ENCODE data around the gene P2RY4.
"Not testable (repeated sequence)": the region's sequence is repeated elsewhere in the genome, so short reads cannot be mapped to it uniquely, and the experiment has no call there.

The P2RY4 gene

GRCh38 chrX:70255452-70255851, 4.6 kb downstream of the P2RY4 start:
- no peak for DNase-seq (ENCODE audit: low read depth, low spot score)
- H3K4me3 ChIP-seq (ENCODE audit: insufficient read length, low read depth): no peak overlapping the region
- no peak for TF ChIP-seq YY1 (IDR thresholded peaks at IDR 0.05; ENCODE audit: insufficient read depth, insufficient read length)
- no peaks in the 10 kb centered on the region for H3K27me3 ChIP-seq (ENCODE audit: insufficient read depth, insufficient read length)
- no peaks in the 10 kb centered on the region for H3K36me3 ChIP-seq (ENCODE audit: insufficient read depth, insufficient read length, low read length)
- no peak overlapping the region for H3K9ac ChIP-seq (ENCODE audit: insufficient read length, low read depth)
- H3K9me3 ChIP-seq (ENCODE audit: insufficient read depth, low read length): no peaks in the 10 kb centered on the region
- H3K4me1 ChIP-seq (ENCODE audit: insufficient read depth, insufficient read length): no peaks in the 10 kb centered on the region

GRCh38 chrX:70254909-70255308, 5.1 kb downstream of the P2RY4 start:
- Histone ChIP-seq H3K4me3 (ENCODE audit: insufficient read length, low read depth) (no peak overlapping the region), H3K4me1 (ENCODE audit: insufficient read depth, insufficient read length) (no peaks in the 10 kb centered on the region), H3K27me3 (ENCODE audit: insufficient read depth, insufficient read length) (no peaks in the 10 kb centered on the region), H3K36me3 (ENCODE audit: insufficient read depth, insufficient read length, low read length) (no peaks in the 10 kb centered on the region), H3K9ac (ENCODE audit: insufficient read length, low read depth) (no peak overlapping the region), H3K9me3 (ENCODE audit: insufficient read depth, low read length) (no peaks in the 10 kb centered on the region)
- DNase-seq (ENCODE audit: low read depth, low spot score): no peak
- no peak for TF ChIP-seq YY1 (IDR thresholded peaks at IDR 0.05; ENCODE audit: insufficient read depth, insufficient read length)

- Histone ChIP-seq H3K9ac (ENCODE audit: insufficient read length, low read depth) (no peak overlapping the region), H3K4me1 (ENCODE audit: insufficient read depth, insufficient read length) (no peaks in the 10 kb centered on the region), H3K36me3 (ENCODE audit: insufficient read depth, insufficient read length, low read length) (no peaks in the 10 kb centered on the region), H3K27me3 (ENCODE audit: insufficient read depth, insufficient read length) (no peaks in the 10 kb centered on the region), H3K4me3 (ENCODE audit: insufficient read length, low read depth) (no peak overlapping the region), H3K9me3 (ENCODE audit: insufficient read depth, low read length) (no peaks in the 10 kb centered on the region)
- TF ChIP-seq SUZ12 (IDR thresholded peaks at IDR 0.05; ENCODE audit: extremely low read depth, insufficient read depth, insufficient read length) (no peak), YY1 (IDR thresholded peaks at IDR 0.05; ENCODE audit: insufficient read depth, insufficient read length) (no peak), ZNF274 (IDR thresholded peaks at IDR 0.05; ENCODE audit: low read depth, low read length) (no peak)
- no peak for DNase-seq (ENCODE audit: low read depth, low spot score)
Measured at GRCh38 chrX:70254063-70254400, 6.0 kb downstream of the P2RY4 start.

GRCh38 chrX:70253377-70254062, 6.5 kb downstream of the P2RY4 start:
- no peaks in the 10 kb centered on the region for H3K9me3 ChIP-seq (ENCODE audit: insufficient read depth, low read length)
- no peak for DNase-seq (ENCODE audit: low read depth, low spot score)
- no peak for TF ChIP-seq SUZ12 (IDR thresholded peaks at IDR 0.05; ENCODE audit: extremely low read depth, insufficient read depth, insufficient read length)
- no peak for TF ChIP-seq ZNF274 (IDR thresholded peaks at IDR 0.05; ENCODE audit: low read depth, low read length)
- H3K36me3 ChIP-seq (ENCODE audit: insufficient read depth, insufficient read length, low read length): no peaks in the 10 kb centered on the region
- no peaks in the 10 kb centered on the region for H3K4me1 ChIP-seq (ENCODE audit: insufficient read depth, insufficient read length)
- no peaks in the 10 kb centered on the region for H3K27me3 ChIP-seq (ENCODE audit: insufficient read depth, insufficient read length)
- H3K9ac ChIP-seq (ENCODE audit: insufficient read length, low read depth): no peak overlapping the region
- no peak overlapping the region for H3K4me3 ChIP-seq (ENCODE audit: insufficient read length, low read depth)

DNA sequence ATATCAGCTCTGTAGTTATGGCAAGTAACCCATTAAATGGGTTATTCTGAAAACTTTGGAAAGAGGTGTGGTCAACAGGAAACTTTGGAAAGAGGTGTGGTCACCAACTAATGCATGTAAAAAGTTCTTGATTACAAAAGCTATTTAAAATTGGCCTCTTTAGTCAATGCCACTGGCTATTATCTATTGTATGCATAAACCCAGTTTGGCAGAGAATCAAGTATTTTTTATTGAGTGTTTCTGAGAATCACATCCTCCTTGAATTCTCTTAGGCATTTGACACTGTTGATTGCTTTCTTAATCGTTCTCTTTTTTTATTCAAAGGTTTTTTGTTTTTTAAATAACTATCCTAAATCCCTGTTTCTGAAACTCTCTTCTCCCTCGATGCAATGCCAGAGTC, 7.5 kb downstream of the P2RY4 start:
- H3K9me3 ChIP-seq (ENCODE audit: insufficient read depth, low read length): no peaks in the 10 kb centered on the region
- no peak for DNase-seq (ENCODE audit: low read depth, low spot score)
- TF ChIP-seq ZNF274 (IDR thresholded peaks at IDR 0.05; ENCODE audit: low read depth, low read length) (no peak), YY1 (IDR thresholded peaks at IDR 0.05; ENCODE audit: insufficient read depth, insufficient read length) (no peak), SUZ12 (IDR thresholded peaks at IDR 0.05; ENCODE audit: extremely low read depth, insufficient read depth, insufficient read length) (no peak)
- no peaks in the 10 kb centered on the region for H3K36me3 ChIP-seq (ENCODE audit: insufficient read depth, insufficient read length, low read length)
- no peaks in the 10 kb centered on the region for H3K27me3 ChIP-seq (ENCODE audit: insufficient read depth, insufficient read length)
- H3K4me1 ChIP-seq (ENCODE audit: insufficient read depth, insufficient read length): no peaks in the 10 kb centered on the region
- H3K4me3 ChIP-seq (ENCODE audit: insufficient read length, low read depth): no peak overlapping the region
- H3K9ac ChIP-seq (ENCODE audit: insufficient read length, low read depth): no peak overlapping the region

DNA sequence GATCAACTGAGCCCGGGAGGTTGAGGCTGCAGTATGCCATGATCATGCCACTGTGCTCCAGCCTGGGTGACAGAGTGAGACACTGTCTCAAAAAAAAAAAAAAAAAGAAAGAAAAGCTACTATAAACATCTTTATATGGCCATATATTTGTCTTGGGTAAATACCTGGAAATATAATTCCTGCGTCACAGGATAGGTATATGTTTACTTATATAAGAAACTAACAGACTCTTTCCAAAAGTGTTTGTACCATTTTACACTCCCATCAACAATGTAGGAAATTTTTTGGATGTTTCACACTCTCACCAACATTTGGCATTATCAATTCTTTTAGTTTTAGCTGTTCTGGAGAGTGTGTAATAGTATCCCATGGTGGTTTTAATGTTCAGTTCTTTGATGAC, 12.8 kb downstream of the P2RY4 start:
- no peaks in the 10 kb centered on the region for H3K4me1 ChIP-seq (ENCODE audit: insufficient read depth, insufficient read length)
- H3K4me3 ChIP-seq (ENCODE audit: insufficient read length, low read depth): no peak overlapping the region
- TF ChIP-seq YY1 (IDR thresholded peaks at IDR 0.05; ENCODE audit: insufficient read depth, insufficient read length): no peak
- TF ChIP-seq ZNF274 (IDR thresholded peaks at IDR 0.05; ENCODE audit: low read depth, low read length): no peak
- no peak for TF ChIP-seq SUZ12 (IDR thresholded peaks at IDR 0.05; ENCODE audit: extremely low read depth, insufficient read depth, insufficient read length)
- DNase-seq (ENCODE audit: low read depth, low spot score): no peak
- no peaks in the 10 kb centered on the region for H3K27me3 ChIP-seq (ENCODE audit: insufficient read depth, insufficient read length)
- no peaks in the 10 kb centered on the region for H3K36me3 ChIP-seq (ENCODE audit: insufficient read depth, insufficient read length, low read length)
- H3K9ac ChIP-seq (ENCODE audit: insufficient read length, low read depth): no peak overlapping the region
- no peaks in the 10 kb centered on the region for H3K9me3 ChIP-seq (ENCODE audit: insufficient read depth, low read length)

DNA sequence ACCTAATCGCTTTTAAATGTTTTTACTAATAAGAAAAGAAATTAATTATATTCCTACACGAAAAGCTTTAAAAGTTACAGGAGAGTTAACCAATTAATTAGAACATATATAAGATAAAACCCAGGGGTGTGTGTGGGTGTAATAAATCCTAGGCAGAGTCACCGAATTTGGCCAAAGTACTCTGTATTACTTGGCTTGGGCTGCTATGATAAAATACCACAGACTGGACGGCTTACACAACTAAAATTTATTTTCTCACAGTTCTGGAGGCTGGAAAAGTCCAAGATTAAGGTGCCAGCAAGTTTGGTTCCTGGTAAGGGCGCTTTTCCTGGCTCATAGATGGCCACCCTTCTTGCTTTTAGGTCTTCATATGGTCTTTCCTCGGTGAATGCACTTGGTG, 15.1 kb downstream of the P2RY4 start:
- TF ChIP-seq ZNF274 (IDR thresholded peaks at IDR 0.05; ENCODE audit: low read depth, low read length): no peak
- TF ChIP-seq YY1 (IDR thresholded peaks at IDR 0.05; ENCODE audit: insufficient read depth, insufficient read length): no peak
- TF ChIP-seq SUZ12 (IDR thresholded peaks at IDR 0.05; ENCODE audit: extremely low read depth, insufficient read depth, insufficient read length): no peak
- Histone ChIP-seq H3K4me3 (ENCODE audit: insufficient read length, low read depth) (no peak overlapping the region), H3K4me1 (ENCODE audit: insufficient read depth, insufficient read length) (no peaks in the 10 kb centered on the region), H3K27me3 (ENCODE audit: insufficient read depth, insufficient read length) (no peaks in the 10 kb centered on the region), H3K9ac (ENCODE audit: insufficient read length, low read depth) (no peak overlapping the region), H3K36me3 (ENCODE audit: insufficient read depth, insufficient read length, low read length) (no peaks in the 10 kb centered on the region), H3K9me3 (ENCODE audit: insufficient read depth, low read length) (no peaks in the 10 kb centered on the region)
- DNase-seq (ENCODE audit: low read depth, low spot score): no peak

DNA sequence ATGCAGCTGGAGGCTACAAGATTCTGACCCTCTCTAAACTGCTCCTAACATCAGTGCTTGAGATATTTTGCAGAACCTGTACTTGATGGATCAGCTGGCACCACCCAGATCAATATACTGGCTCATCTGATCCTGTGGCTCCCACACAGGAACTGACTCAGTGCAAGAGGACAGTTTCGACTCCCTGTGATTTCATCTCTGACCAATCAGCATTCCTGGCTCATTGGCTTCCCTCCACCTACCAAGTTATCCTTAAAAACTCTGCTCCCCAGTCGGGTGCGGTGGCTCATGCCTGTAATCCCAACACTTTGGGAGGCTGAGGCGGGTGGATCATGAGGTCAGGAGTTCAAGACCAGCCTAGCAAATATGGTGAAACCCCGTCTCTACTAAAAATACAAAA, 16.4 kb downstream of the P2RY4 start:
- not testable (repeated sequence) for DNase-seq (ENCODE audit: low read depth, low spot score); H3K4me1 ChIP-seq (ENCODE audit: insufficient read depth, insufficient read length); H3K9me3 ChIP-seq (ENCODE audit: insufficient read depth, low read length); H3K9ac ChIP-seq (ENCODE audit: insufficient read length, low read depth); H3K36me3 ChIP-seq (ENCODE audit: insufficient read depth, insufficient read length, low read length); H3K4me3 ChIP-seq (ENCODE audit: insufficient read length, low read depth); H3K27me3 ChIP-seq (ENCODE audit: insufficient read depth, insufficient read length)

Data from NT2/D1 (cell line).